ENCODE results near the gene DCTPP1.

The DCTPP1 gene

DNA sequence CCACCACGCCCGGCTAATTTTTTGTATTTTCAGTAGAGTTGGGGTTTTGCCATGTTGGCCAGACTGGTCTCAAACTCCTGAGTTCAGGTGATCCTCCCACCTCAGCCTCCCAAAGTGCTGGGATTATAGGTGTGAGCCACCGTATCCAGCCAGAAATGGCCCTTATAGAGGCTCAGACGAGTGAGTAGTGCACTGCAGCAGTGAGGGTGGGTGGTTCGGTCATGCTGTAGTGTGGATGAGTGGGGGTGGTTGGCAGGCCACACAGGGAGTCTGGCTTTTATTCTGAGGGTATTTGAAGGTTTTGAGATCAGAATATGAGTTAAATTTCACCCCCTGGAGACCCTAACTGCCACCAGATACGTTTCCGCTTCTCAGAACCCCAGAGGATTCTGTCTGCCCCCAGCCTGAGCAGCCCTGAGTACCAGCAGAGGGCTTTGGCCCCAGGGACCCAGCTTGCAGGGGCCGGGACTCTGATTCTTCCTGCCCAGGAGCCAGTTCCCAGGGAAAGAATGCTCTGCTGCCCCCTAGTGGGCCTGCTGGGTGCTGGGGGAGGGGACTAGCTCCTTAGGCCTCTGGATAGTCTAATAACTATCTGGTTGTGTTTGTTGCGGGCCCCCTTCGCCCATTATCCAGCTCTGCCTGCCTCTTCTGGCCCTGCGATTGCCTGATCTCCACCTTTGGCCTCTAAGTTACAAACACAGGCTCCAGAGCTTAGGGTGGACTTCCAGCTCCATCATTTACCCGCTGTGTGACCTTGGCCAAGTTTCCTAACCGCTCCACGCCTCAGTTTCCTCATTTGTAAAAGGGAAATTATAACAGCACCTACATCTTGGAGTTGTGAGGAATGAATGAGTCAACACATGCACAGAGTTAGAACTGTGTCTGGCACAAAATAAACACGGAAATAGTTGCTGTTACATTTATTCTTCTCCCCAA lies 20.4 kb downstream of the DCTPP1 start:
- no peak for DNase-seq (ENCODE audit: low read depth)
- no peak overlapping the region for H3K4me3 ChIP-seq (ENCODE audit: low read depth, low read length)
- TF ChIP-seq, protein P1, sequence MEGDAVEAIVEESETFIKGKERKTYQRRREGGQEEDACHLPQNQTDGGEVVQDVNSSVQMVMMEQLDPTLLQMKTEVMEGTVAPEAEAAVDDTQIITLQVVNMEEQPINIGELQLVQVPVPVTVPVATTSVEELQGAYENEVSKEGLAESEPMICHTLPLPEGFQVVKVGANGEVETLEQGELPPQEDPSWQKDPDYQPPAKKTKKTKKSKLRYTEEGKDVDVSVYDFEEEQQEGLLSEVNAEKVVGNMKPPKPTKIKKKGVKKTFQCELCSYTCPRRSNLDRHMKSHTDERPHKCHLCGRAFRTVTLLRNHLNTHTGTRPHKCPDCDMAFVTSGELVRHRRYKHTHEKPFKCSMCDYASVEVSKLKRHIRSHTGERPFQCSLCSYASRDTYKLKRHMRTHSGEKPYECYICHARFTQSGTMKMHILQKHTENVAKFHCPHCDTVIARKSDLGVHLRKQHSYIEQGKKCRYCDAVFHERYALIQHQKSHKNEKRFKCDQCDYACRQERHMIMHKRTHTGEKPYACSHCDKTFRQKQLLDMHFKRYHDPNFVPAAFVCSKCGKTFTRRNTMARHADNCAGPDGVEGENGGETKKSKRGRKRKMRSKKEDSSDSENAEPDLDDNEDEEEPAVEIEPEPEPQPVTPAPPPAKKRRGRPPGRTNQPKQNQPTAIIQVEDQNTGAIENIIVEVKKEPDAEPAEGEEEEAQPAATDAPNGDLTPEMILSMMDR (IDR thresholded peaks at IDR 0.05; ENCODE audit: control insufficient read depth, extremely low read depth, insufficient read depth), result peak; percentile 95

- TF ChIP-seq, protein P1 (IDR thresholded peaks at IDR 0.05; ENCODE audit: control insufficient read depth, extremely low read depth, insufficient read depth), result no peak
- DNase-seq (ENCODE audit: low read depth), result no peak
- H3K4me3 ChIP-seq (ENCODE audit: low read depth, low read length), result peak overlapping the region; percentile 82
Observed at GRCh38 chr16:30407804-30408534, 21.9 kb downstream of the DCTPP1 start.

DNA sequence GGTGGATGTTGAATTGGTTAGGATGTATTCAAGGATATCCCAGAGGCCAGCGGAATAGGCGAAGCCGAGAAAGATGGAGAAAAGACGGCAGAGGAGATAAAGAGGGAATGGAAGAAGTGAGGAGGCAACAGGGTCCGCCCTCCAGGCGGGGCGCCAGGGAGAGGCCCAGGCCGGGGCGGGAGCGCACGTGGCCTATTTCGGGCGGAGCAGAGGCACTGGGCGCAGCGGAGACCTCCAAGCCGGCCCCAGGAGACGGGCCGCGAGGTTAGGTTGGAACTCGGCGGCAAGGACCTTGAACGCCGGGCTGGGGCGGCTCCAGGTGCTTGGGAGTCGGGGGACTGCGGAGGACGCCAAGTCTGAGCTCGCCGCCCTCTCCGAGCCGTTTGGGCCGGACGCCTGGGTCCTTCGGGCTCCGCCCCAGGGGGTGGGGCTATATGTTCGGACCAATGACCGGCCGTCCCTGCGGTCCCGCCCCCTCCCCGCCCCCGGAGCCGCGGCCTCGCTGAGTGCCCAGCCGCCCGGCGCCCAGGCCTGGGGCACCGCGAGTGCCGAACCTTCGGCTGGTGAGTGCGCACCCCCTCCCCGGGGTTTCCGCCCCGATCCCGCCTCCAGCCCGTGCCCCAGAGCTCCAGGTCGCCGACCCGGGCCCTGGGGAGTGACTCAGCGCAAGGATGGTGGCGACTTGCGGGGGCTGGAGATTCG lies 22.6 kb downstream of the DCTPP1 start, which contains the start of gene ZNF771:
ZNF771 (plus strand) TSS at position 505 of the 702 bp plus-strand sequence. CDS start 448 bp downstream, outside the sequence.
- TF ChIP-seq, protein P1 (IDR thresholded peaks at IDR 0.05; ENCODE audit: control insufficient read depth, extremely low read depth, insufficient read depth), result no peak
- H3K4me3 ChIP-seq (ENCODE audit: low read depth, low read length), result peak within 1 kb of the TSS; percentile 82
- peak; percentile 58 for DNase-seq (ENCODE audit: low read depth)

DNA sequence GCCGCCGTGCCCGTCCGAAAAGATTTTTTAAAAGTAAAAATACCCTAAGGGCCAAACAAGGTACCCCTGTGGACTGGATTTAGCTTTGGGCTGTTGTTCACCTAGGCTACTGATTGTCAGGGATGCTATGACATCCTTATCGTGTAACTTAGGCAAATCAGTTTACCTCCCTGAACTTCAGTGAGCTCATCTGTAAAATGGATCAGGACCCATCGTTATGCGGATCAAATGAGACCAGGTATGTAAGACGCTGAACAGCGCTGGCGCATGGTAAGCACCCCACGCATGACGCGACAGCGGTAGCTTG lies 23.1 kb downstream of the DCTPP1 start:
- H3K4me3 ChIP-seq (ENCODE audit: low read depth, low read length), result peak overlapping the region; percentile 82
- TF ChIP-seq, protein P1 (IDR thresholded peaks at IDR 0.05; ENCODE audit: control insufficient read depth, extremely low read depth, insufficient read depth), result no peak
- no peak for DNase-seq (ENCODE audit: low read depth)

- TF ChIP-seq, protein P1 (IDR thresholded peaks at IDR 0.05; ENCODE audit: control insufficient read depth, extremely low read depth, insufficient read depth), result no peak
- DNase-seq (ENCODE audit: low read depth), result no peak
- no peak overlapping the region for H3K4me3 ChIP-seq (ENCODE audit: low read depth, low read length)
Observed at GRCh38 chr16:30401768-30402425, 27.9 kb downstream of the DCTPP1 start.

DNA sequence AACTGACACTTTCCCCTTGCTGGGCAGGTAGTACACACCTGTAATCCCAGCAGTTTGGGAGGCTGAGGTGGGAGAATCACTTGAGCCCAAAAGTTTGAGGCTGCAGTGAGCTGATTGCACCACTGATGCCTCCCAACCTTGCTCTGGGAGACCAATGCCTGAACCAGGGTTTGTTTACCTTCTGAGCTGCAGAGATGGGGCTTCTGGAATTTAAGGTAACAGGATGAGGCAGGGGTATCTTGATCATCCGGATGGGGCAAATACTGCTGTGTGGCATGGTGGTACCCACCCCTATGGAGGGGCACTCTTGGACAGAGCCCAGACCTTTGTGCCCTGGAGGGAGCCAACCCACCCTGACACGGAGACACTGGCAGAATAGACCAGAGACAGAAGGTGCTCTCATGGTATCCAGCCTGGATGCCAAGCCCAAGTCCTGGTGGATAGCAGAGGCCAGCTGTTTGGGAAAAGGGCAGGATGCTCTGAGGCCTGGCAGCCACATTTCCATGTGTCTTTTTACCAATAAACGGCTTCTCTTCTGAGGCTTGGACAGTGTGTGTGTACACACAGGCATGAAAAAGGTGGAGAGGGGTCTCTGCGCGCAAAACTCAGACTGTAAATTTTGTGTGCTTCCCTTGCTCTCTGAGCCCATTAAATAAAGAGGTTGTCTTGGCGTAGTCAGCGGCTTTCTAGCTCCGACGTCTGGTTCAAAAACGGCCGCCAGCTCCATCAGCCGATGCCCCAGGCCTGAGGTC lies 30.2 kb downstream of the DCTPP1 start:
- H3K4me3 ChIP-seq (ENCODE audit: low read depth, low read length), result no peak overlapping the region
- DNase-seq (ENCODE audit: low read depth), result no peak
- TF ChIP-seq, protein P1 (IDR thresholded peaks at IDR 0.05; ENCODE audit: control insufficient read depth, extremely low read depth, insufficient read depth), result no peak

Data from LNCaP clone FGC (cell line).